Mucosa of descending colon (tissue), 3 donors: Measurements from ENCODE around the gene PCBP4. TPM values are rescaled to one million over a fixed set of nuclear protein-coding genes. Genes with fewer than 3 reads are reported as not detected.
A peak's percentile ranks its signal among the peaks of the same experiment; 100 is the strongest.

Experiments
- ATAC-seq: fragments of 200-7000 bp; cut with Tn5 transposase; one replicate; pipeline ENCODE4 v1.9.1; 2020; ENCODE audit warnings: mild to moderate bottlenecking, moderate library complexity
- DNase-seq, 3 donors: peaks; one replicate each; pipeline ENCODE4 v3.0.0-alpha.2; 2020
- H3K36me3 ChIP-seq: fragments of 200-600 bp; one replicate; pipeline ENCODE4 v1.8.0; 2021; ENCODE audit warnings: low read depth, mild to moderate bottlenecking
- H3K4me1 ChIP-seq: fragments of 200-600 bp; one replicate; pipeline ENCODE4 v1.8.0; 2021; ENCODE audit warnings: low read depth, mild to moderate bottlenecking
- H3K4me3 ChIP-seq: fragments of 200-600 bp; one replicate; pipeline ENCODE4 v1.8.0; 2021; ENCODE audit warnings: mild to moderate bottlenecking
- H3K9me3 ChIP-seq: fragments of 200-600 bp; one replicate; pipeline ENCODE4 v1.8.0; 2021; ENCODE audit warnings: mild to moderate bottlenecking
- intact Hi-C, 2 donors: fragments of 100-400 bp; cut with DNase I in 1 of 2; cut with micrococcal nuclease in 1 of 2; formaldehyde crosslinking; loops; one replicate each; pipeline versions ENCODE4 v1.11.0 to v1.11.1; 2022; cut with DNase I, micrococcal nuclease
- total RNA-seq, 3 donors: library from RNA; stranded (reverse); fragmentation: NEBNext Ultra II Directional in 2 of 3; extraction: Animal tissue kit (Norgen Biotek cat#: 25700) in 2 of 3; gene quantifications; one replicate each; pipeline versions ENCODE4 v1.2.1 to v1.2.4, GENCODE V29; 2021 to 2023
- TF ChIP-seq, protein P1 (sequence below): fragments of 200-600 bp; IDR thresholded peaks from one replicate; pipeline ENCODE4 v1.8.0; 2022; ENCODE audit warnings: antibody characterized with exemption, mild to moderate bottlenecking
- donor health status: DM: no; HTN: no; CAD: no; lungs with moderate emphysema.
- donor health status: DM: no; HTN: no; CAD: no.
- donor health status: DM: no; HTN: yes; CAD: no.

Gene PCBP4
- total RNA-seq, 3 donors from 2014 or later, result 17.8 to 41.9 (median 25.9) TPM

DNA sequence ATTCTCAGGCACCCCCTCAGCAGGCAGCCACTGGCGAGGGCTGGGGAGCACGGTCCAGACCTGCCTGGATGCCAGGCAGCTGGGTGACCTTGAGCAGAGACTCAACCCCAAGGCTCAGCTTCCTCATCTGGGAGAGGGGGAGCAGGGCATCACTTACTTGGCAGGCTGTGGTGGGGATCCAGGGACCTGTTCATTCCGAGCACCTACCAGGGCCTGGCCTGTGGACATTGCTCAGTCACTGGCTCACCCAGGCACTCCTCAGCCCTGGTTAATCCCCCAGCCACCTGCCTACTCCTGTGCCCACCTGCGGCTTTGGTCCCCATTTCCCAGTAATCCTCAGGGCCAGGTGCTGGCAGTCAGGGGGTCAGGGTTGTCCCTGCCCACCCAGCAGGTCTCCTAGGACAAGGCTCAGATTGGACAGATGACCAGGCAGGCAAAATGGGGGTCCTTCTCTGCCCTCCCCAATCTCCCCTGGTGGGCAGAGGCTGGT is 37.7 kb upstream of the PCBP4 start:
- H3K36me3 ChIP-seq, result no peaks in the 10 kb centered on the region
- no peaks in the 10 kb centered on the region for H3K9me3 ChIP-seq
- intact Hi-C loops, result loop anchor here (5.0 kb wide), 3 partner anchors 117 to 337 kb away; no protein-coding TSS in a partner anchor
- H3K4me1 ChIP-seq, result peaks cover 5% of the 10 kb centered on the region
- H3K4me3 ChIP-seq, result no peak overlapping the region
- DNase-seq (no peak), ATAC-seq (no peak)
- TF ChIP-seq, protein P1, sequence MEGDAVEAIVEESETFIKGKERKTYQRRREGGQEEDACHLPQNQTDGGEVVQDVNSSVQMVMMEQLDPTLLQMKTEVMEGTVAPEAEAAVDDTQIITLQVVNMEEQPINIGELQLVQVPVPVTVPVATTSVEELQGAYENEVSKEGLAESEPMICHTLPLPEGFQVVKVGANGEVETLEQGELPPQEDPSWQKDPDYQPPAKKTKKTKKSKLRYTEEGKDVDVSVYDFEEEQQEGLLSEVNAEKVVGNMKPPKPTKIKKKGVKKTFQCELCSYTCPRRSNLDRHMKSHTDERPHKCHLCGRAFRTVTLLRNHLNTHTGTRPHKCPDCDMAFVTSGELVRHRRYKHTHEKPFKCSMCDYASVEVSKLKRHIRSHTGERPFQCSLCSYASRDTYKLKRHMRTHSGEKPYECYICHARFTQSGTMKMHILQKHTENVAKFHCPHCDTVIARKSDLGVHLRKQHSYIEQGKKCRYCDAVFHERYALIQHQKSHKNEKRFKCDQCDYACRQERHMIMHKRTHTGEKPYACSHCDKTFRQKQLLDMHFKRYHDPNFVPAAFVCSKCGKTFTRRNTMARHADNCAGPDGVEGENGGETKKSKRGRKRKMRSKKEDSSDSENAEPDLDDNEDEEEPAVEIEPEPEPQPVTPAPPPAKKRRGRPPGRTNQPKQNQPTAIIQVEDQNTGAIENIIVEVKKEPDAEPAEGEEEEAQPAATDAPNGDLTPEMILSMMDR, result no peak

DNA sequence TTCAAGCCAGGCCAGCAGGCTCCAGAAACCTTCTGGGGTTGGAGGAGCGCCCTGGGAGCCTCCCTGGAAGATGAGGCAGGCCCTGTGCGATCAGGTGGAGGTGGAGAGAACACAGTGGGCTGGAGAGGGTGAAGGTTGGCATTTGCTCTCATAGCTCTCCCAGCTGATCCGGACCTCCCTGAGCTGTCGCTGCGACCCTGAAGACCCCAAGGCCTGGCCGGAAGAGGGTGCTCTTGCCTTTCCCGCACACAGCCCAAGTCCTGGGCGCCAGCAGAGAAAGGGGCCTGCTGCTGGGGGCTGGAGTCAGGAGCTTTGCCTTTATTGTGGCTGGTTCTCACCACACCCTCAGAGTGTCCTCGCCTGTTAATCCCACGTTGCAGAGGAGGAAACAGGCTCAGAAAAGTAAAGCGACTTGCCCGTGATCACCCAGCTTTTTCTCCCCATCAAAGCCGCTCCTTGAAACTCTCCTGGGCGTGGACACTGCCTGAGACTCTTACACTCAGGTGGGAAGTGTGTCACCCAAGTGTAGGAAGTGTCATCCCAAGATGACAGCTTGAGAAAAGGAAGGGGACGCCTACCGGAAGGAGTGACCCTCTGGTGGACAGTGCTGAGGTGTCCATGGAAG is 37.0 kb upstream of the PCBP4 start:
- DNase-seq (no peak), ATAC-seq (no peak)
- intact Hi-C loops, result loop anchor here (5.0 kb wide), 3 partner anchors 118 to 338 kb away; no protein-coding TSS in a partner anchor
- Histone ChIP-seq H3K9me3 (no peaks in the 10 kb centered on the region), H3K4me3 (no peak overlapping the region), H3K36me3 (no peaks in the 10 kb centered on the region), H3K4me1 (peaks cover 5% of the 10 kb centered on the region)
- TF ChIP-seq, protein P1, result no peak

DNA sequence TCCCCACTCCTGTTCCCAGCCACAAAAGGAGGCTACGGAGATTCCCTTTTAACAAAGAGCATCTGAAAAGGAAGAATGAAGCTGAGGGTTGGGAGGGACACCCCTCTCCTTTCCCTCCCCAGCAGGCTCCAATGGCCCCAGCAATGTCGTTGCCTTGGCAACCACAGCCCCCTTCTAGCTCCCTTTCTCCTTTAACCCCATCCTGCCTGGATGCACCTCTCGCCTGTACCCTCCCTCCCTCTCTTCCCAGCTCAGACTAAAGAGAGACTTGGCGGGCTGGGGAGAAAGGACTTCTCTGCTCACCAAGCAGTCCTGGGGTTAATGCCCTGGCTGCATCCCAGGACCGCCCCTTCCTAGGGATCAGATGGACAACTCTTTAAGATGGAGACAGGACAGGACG is 35.5 kb upstream of the PCBP4 start:
- Histone ChIP-seq H3K9me3 (no peaks in the 10 kb centered on the region), H3K4me1 (peaks cover 5% of the 10 kb centered on the region), H3K4me3 (no peak overlapping the region), H3K36me3 (no peaks in the 10 kb centered on the region)
- TF ChIP-seq, protein P1, result no peak
- ATAC-seq (no peak), DNase-seq (no peak)
- intact Hi-C loops, result loop anchor here (5.0 kb wide), 3 partner anchors 120 to 340 kb away; no protein-coding TSS in a partner anchor

DNA sequence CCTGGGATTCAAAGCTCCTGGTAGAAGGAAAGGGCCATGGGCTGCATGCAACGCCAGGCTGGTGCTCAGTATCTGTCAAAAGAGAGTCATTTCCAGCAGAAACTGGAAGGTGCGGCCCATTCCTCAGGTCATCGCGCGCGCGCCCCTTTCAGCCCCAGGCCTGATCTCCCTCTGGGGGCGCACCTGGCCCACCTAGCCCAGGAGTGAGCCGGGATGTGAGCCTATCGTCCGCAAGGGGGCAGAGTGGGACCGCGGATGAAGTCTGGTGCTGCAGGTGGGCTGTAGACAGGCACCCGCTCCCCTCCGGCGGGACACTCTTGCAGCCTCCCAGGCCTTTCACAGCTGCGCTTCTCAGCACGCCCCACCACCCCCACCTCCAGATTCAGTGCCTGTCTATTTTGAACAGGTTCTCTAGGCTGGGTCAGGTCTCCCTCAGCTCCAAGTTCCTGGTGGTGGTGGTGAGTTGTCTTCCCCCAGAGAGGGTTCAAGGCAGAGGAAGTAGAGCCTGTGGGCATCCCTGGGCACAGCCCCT is 34.3 kb upstream of the PCBP4 start:
- H3K36me3 ChIP-seq, result no peaks in the 10 kb centered on the region
- peak; percentile 71 to 84 (median 81) for DNase-seq
- ATAC-seq, result peak; percentile 82
- peaks cover 5% of the 10 kb centered on the region for H3K4me1 ChIP-seq
- no peaks in the 10 kb centered on the region for H3K9me3 ChIP-seq
- no peak overlapping the region for H3K4me3 ChIP-seq
- intact Hi-C loops, result loop anchor here (5.0 kb wide), 3 partner anchors 121 to 341 kb away; no protein-coding TSS in a partner anchor
- TF ChIP-seq, protein P1, result peak; percentile 71

DNA sequence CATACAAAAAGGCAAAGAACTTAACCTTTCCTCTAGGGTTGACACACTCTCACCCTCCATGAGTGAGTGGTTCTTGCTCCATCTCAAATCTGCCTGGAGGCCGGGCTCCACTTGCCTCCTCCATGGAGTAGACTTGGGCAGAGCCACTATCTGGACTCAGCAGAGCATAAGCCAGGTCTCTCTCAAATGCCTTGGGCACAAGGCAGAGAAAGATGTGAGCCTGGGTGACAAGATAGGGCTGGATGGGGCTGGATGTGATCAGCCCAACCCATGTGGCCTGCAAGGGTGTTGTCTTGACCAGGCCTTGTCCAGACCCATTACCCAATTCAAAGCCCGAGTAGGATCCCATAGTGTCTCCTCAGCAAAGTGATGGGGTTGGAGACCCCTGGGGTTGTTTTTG is 32.6 kb upstream of the PCBP4 start:
- Histone ChIP-seq H3K4me3 (no peak overlapping the region), H3K4me1 (peaks cover 12% of the 10 kb centered on the region), H3K9me3 (no peaks in the 10 kb centered on the region), H3K36me3 (no peaks in the 10 kb centered on the region)
- TF ChIP-seq, protein P1, result no peak
- DNase-seq, result no peak
- intact Hi-C loops, result loop anchor here (5.0 kb wide), 3 partner anchors 122 to 342 kb away; no protein-coding TSS in a partner anchor
- ATAC-seq, result no peak
